DOHH2 (cell line): ENCODE results near the gene RSBN1L.

Experiments
- EZH2phosphoT487 ChIP-seq: fragments of 200-600 bp; sonication (generic); IDR thresholded peaks from 2 replicates; pipeline ENCODE4 v1.6.1; 2017; ENCODE audit warnings: borderline replicate concordance, mild to moderate bottlenecking, antibody characterized with exemption, low read length, moderate library complexity, mixed read lengths
- TF ChIP-seq, protein P1 (sequence below): fragments of 200-600 bp; sonication (generic); IDR thresholded peaks from one replicate; pipeline ENCODE4 v1.5.1; 2014; ENCODE audit warnings: antibody characterized with exemption, mild to moderate bottlenecking, low read depth, low read length; ENCODE audit not compliant: poor library complexity, severe bottlenecking

DNA sequence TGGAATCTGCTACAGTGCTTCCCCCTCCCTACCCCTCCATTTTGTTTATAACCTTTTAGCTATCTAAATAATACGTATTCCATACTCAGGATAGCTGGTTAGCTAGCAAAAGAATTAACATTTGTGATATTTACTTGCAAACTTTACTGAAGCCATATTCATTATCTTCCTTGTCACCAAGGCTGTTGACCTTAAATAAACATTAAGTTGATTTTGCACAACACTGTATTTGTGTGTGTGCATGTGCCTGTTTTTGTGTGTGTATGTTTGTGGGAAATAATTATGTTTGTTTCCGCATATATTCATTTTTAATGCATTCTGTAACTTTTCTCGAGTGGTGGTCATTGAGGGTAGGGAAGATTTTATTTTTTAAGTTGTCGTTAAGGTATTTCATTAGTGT lies 86.1 kb downstream of the RSBN1L start:
- TF ChIP-seq, protein P1, sequence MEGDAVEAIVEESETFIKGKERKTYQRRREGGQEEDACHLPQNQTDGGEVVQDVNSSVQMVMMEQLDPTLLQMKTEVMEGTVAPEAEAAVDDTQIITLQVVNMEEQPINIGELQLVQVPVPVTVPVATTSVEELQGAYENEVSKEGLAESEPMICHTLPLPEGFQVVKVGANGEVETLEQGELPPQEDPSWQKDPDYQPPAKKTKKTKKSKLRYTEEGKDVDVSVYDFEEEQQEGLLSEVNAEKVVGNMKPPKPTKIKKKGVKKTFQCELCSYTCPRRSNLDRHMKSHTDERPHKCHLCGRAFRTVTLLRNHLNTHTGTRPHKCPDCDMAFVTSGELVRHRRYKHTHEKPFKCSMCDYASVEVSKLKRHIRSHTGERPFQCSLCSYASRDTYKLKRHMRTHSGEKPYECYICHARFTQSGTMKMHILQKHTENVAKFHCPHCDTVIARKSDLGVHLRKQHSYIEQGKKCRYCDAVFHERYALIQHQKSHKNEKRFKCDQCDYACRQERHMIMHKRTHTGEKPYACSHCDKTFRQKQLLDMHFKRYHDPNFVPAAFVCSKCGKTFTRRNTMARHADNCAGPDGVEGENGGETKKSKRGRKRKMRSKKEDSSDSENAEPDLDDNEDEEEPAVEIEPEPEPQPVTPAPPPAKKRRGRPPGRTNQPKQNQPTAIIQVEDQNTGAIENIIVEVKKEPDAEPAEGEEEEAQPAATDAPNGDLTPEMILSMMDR: no peak
- TF ChIP-seq EZH2phosphoT487: no peak
